GM23338 (cell line): ENCODE measurements around the gene LRRC39. TPM values are rescaled to one million over a fixed set of nuclear protein-coding genes. Genes with fewer than 3 reads are reported as not detected.

Experiments
- ATAC-seq: fragments of 200-7000 bp; cut with Tn5 transposase; 3 replicates; pipeline ENCODE4 v1.9.1; 2020
- DNase-seq: peaks from one replicate; pipeline ENCODE4 v3.0.0-alpha.2; 2015; ENCODE audit warnings: low spot score
- H2AFZ ChIP-seq: fragments of 200-600 bp; sonication (generic); 2 replicates; pipeline ENCODE4 v1.8.0; 2016; ENCODE audit warnings: antibody characterized with exemption, mild to moderate bottlenecking, moderate library complexity
- H3F3A ChIP-seq: fragments of 200-600 bp; sonication (generic); replicated peaks from 2 replicates; pipeline ENCODE4 v1.8.0; 2017; ENCODE audit warnings: antibody characterized with exemption, mixed run types, low read depth
- H3K27ac ChIP-seq: fragments of 200-600 bp; sonication (generic); 2 replicates; pipeline ENCODE4 v1.6.1; 2016; ENCODE audit warnings: low read depth
- H3K27me3 ChIP-seq: fragments of 200-600 bp; sonication (generic); 2 replicates; pipeline ENCODE4 v1.8.0; 2016; ENCODE audit warnings: mild to moderate bottlenecking, mixed run types, moderate library complexity; ENCODE audit not compliant: insufficient read depth
- H3K36me3 ChIP-seq: fragments of 200-600 bp; sonication (generic); 2 replicates; pipeline ENCODE4 v1.8.0; 2016; ENCODE audit warnings: mild to moderate bottlenecking; ENCODE audit not compliant: insufficient read depth
- H3K4me1 ChIP-seq: fragments of 200-600 bp; sonication (generic); 2 replicates; pipeline ENCODE4 v1.8.0; 2016; ENCODE audit warnings: mild to moderate bottlenecking, moderate library complexity; ENCODE audit not compliant: insufficient read depth
- H3K4me2 ChIP-seq: fragments of 200-600 bp; sonication (generic); 2 replicates; pipeline ENCODE4 v1.7.1; 2017; ENCODE audit warnings: mixed run types
- H3K4me3 ChIP-seq: fragments of 200-600 bp; sonication (generic); 2 replicates; pipeline ENCODE4 v1.6.1; 2016; ENCODE audit warnings: mixed run types
- H3K79me2 ChIP-seq: fragments of 200-600 bp; sonication (generic); replicated peaks from 2 replicates; pipeline ENCODE4 v1.8.0; 2017; ENCODE audit warnings: mild to moderate bottlenecking; ENCODE audit not compliant: insufficient read depth
- H3K9me2 ChIP-seq: fragments of 200-600 bp; sonication (generic); 2 replicates; pipeline ENCODE4 v1.8.0; 2017; ENCODE audit not compliant: insufficient read depth
- H4K20me1 ChIP-seq: fragments of 200-600 bp; sonication (generic); replicated peaks from 2 replicates; pipeline ENCODE4 v1.8.0; 2017; ENCODE audit warnings: mild to moderate bottlenecking; ENCODE audit not compliant: insufficient read depth
- H3K27ac Mint-ChIP-seq: 2 replicates; pipeline ENCODE4 v1.8.0; 2020; ENCODE audit warnings: inconsistent platforms, mild to moderate bottlenecking, moderate library complexity, mixed read lengths
- H3K27me3 Mint-ChIP-seq: 3 replicates; pipeline ENCODE4 v1.8.0; 2022; ENCODE audit warnings: low read depth, mild to moderate bottlenecking, moderate library complexity, mixed read lengths, inconsistent platforms; ENCODE audit not compliant: insufficient read depth, poor library complexity
- H3K36me3 Mint-ChIP-seq: 3 replicates; pipeline ENCODE4 v1.8.0; 2021; ENCODE audit warnings: low read depth, mild to moderate bottlenecking, inconsistent platforms, moderate library complexity, mixed read lengths
- H3K4me1 Mint-ChIP-seq: 3 replicates; pipeline ENCODE4 v1.8.0; 2020; ENCODE audit warnings: mild to moderate bottlenecking, inconsistent platforms, mixed read lengths
- H3K4me3 Mint-ChIP-seq: 3 replicates; pipeline ENCODE4 v1.8.0; 2021; ENCODE audit warnings: moderate library complexity, mild to moderate bottlenecking, inconsistent platforms, mixed read lengths
- H3K9me3 Mint-ChIP-seq: 3 replicates; pipeline ENCODE4 v1.8.0; 2020; ENCODE audit warnings: moderate library complexity, mild to moderate bottlenecking, inconsistent platforms, mixed read lengths
- CREB1 ChIP-seq: fragments of 250-450 bp; sonication (Bioruptor Pico); IDR thresholded peaks from 2 replicates; pipeline ENCODE4 v1.5.0; 2020; ENCODE audit warnings: low read depth, mild to moderate bottlenecking, moderate library complexity
- CTCF ChIP-seq, 2 experiments: fragments of 200-600 bp in 1 of 2; sonication (generic) in 1 of 2; conservative IDR thresholded peaks; 2 replicates each; pipeline versions ENCODE4 v1.5.1 to v1.6.1; 2016 to 2017; ENCODE audit warnings: antibody characterized with exemption in 2 of 2, low read depth in 2 of 2, mild to moderate bottlenecking in 2 of 2, moderate library complexity in 1 of 2
- EZH2 ChIP-seq: fragments of 200-600 bp; sonication (generic); IDR thresholded peaks from one replicate; pipeline ENCODE4 v1.8.0; 2017; ENCODE audit warnings: antibody characterized with exemption, mild to moderate bottlenecking, low read depth; ENCODE audit not compliant: unreplicated experiment
- EZH2phosphoT487 ChIP-seq: fragments of 200-600 bp; sonication (generic); IDR thresholded peaks from one replicate; pipeline ENCODE4 v1.8.1; 2018; ENCODE audit warnings: antibody characterized with exemption; ENCODE audit not compliant: unreplicated experiment
- JUNB ChIP-seq: IDR thresholded peaks from one replicate; pipeline ENCODE4 v1.6.1; 2016; ENCODE audit warnings: antibody characterized with exemption; ENCODE audit not compliant: unreplicated experiment
- NANOG ChIP-seq: IDR thresholded peaks from 2 replicates; pipeline ENCODE4 v1.6.1; 2016; ENCODE audit warnings: antibody characterized with exemption, borderline replicate concordance
- POLR2AphosphoS5 ChIP-seq: IDR thresholded peaks from 2 replicates; pipeline ENCODE4 v1.6.1; 2016; ENCODE audit warnings: antibody characterized with exemption, low read depth
- STAT1 ChIP-seq: IDR thresholded peaks from one replicate; pipeline ENCODE4 v1.6.1; 2016; ENCODE audit warnings: antibody characterized with exemption; ENCODE audit not compliant: unreplicated experiment
- ZNF114 ChIP-seq: fragments of 250-450 bp; sonication (Bioruptor Pico); IDR thresholded peaks from 2 replicates; pipeline ENCODE4 v1.5.0; 2020; ENCODE audit warnings: mild to moderate bottlenecking, moderate library complexity
- polyA plus RNA-seq: library from polyadenylated mRNA; unstranded; fragments of >200 nt; fragmentation: Nextera tagmentation; extraction: Ambion mirVana; gene quantifications from 2 replicates; pipeline ENCODE4 v1.2.1, GENCODE V29; 2016
- total RNA-seq: library from RNA; depleted of rRNA; stranded (reverse); fragments of >200 nt; shearing (Covaris generic); gene quantifications from 2 replicates; pipeline ENCODE4 v1.2.3, GENCODE V29; 2014
- TF ChIP-seq, protein P1 (sequence below): IDR thresholded peaks from one replicate; pipeline ENCODE4 v1.6.1; 2018; ENCODE audit warnings: antibody characterized with exemption; ENCODE audit not compliant: unreplicated experiment
- TF ChIP-seq, protein P2 (sequence below): IDR thresholded peaks from 2 replicates; pipeline ENCODE4 v1.6.1; 2016; ENCODE audit warnings: antibody characterized with exemption

LRRC39 gene
- total and polyA plus RNA-seq, 2 experiments from 2014 or later = 0.48 to 0.87 TPM

DNA sequence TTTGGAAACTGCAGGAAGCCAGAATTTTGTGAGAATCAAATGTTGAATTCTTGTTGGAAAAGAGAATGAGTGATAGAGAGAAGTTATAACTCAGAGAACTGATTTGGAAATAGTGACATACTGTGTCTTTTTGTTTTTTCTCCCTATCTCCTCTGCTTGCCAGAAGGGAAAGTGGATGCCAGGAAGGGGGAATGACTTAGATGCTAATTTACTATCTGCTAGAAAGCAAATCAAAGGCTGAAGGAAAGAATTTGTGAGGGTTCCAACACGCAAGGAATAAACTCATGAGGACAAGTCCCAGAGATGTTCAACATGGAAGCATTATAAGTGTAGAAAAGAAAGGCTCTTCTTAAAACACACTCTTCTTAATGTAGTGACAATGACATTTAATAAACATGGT, 20.5 kb upstream of the LRRC39 start:
- H3K36me3 Mint-ChIP-seq = peaks cover 52% of the 10 kb centered on the region

GRCh38 chr1:100188617-100189016, 10.6 kb upstream of the LRRC39 start:
- ATAC-seq (no peak), DNase-seq (no peak)
- Mint-ChIP-seq H3K9me3 (no peaks in the 10 kb centered on the region), H3K27ac (no peak overlapping the region), H3K27me3 (no peaks in the 10 kb centered on the region), H3K36me3 (no peaks in the 10 kb centered on the region; the same call in 2 of the 3 replicates), H3K4me1 (no peaks in the 10 kb centered on the region), H3K4me3 (no peak overlapping the region)
- Histone ChIP-seq H3K36me3 (no peaks in the 10 kb centered on the region), H3K27me3 (no peaks in the 10 kb centered on the region), H3K4me2 (no peak overlapping the region), H3K4me3 (no peak overlapping the region), H3K79me2 (no peaks in the 10 kb centered on the region), H3K9me2 (no peaks in the 10 kb centered on the region), H2AFZ (no peak overlapping the region), H3F3A (no peaks in the 10 kb centered on the region), H3K4me1 (no peaks in the 10 kb centered on the region), H4K20me1 (no peaks in the 10 kb centered on the region), H3K27ac (no peak overlapping the region)
- TF ChIP-seq ZNF114 (CRISPR knock-in tag) (no peak), STAT1 (no peak), NANOG (no peak), CREB1 (CRISPR knock-in tag) (no peak), POLR2AphosphoS5 (no peak), CTCF (conservative IDR thresholded peaks at IDR 0.05; ENCODE audit: low read depth in 2 of 2) (no peak), EZH2phosphoT487 (no peak), EZH2 (no peak), JUNB (no peak)
- TF ChIP-seq, protein P1, sequence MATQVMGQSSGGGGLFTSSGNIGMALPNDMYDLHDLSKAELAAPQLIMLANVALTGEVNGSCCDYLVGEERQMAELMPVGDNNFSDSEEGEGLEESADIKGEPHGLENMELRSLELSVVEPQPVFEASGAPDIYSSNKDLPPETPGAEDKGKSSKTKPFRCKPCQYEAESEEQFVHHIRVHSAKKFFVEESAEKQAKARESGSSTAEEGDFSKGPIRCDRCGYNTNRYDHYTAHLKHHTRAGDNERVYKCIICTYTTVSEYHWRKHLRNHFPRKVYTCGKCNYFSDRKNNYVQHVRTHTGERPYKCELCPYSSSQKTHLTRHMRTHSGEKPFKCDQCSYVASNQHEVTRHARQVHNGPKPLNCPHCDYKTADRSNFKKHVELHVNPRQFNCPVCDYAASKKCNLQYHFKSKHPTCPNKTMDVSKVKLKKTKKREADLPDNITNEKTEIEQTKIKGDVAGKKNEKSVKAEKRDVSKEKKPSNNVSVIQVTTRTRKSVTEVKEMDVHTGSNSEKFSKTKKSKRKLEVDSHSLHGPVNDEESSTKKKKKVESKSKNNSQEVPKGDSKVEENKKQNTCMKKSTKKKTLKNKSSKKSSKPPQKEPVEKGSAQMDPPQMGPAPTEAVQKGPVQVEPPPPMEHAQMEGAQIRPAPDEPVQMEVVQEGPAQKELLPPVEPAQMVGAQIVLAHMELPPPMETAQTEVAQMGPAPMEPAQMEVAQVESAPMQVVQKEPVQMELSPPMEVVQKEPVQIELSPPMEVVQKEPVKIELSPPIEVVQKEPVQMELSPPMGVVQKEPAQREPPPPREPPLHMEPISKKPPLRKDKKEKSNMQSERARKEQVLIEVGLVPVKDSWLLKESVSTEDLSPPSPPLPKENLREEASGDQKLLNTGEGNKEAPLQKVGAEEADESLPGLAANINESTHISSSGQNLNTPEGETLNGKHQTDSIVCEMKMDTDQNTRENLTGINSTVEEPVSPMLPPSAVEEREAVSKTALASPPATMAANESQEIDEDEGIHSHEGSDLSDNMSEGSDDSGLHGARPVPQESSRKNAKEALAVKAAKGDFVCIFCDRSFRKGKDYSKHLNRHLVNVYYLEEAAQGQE = no peak
- TF ChIP-seq, protein P2, sequence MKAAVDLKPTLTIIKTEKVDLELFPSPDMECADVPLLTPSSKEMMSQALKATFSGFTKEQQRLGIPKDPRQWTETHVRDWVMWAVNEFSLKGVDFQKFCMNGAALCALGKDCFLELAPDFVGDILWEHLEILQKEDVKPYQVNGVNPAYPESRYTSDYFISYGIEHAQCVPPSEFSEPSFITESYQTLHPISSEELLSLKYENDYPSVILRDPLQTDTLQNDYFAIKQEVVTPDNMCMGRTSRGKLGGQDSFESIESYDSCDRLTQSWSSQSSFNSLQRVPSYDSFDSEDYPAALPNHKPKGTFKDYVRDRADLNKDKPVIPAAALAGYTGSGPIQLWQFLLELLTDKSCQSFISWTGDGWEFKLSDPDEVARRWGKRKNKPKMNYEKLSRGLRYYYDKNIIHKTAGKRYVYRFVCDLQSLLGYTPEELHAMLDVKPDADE = no peak

More for the DNA sequence above, 20.5 kb upstream of the LRRC39 start:
- ATAC-seq (no peak), DNase-seq (no peak)
- Histone ChIP-seq H3K36me3 (peaks cover 7% of the 10 kb centered on the region; the same call in 1 of the 2 replicates), H3K9me2 (no peaks in the 10 kb centered on the region), H3K4me3 (no peak overlapping the region), H4K20me1 (no peaks in the 10 kb centered on the region), H3F3A (no peaks in the 10 kb centered on the region), H3K4me1 (no peaks in the 10 kb centered on the region), H3K4me2 (no peak overlapping the region), H2AFZ (no peak overlapping the region), H3K27me3 (no peaks in the 10 kb centered on the region), H3K27ac (no peak overlapping the region), H3K79me2 (0 out of 2 replicates have a peak, but pooled peaks cover 7% of the 10 kb centered on the region)
- peaks cover 14% of the 10 kb centered on the region for H3K4me1 Mint-ChIP-seq
- H3K27me3 Mint-ChIP-seq = peaks cover 4% of the 10 kb centered on the region
- TF ChIP-seq JUNB = no peak
- no peak overlapping the region for H3K4me3 Mint-ChIP-seq
- H3K27ac Mint-ChIP-seq = no peak overlapping the region
- no peaks in the 10 kb centered on the region for H3K9me3 Mint-ChIP-seq
